Measurements from ENCODE around the gene SMNDC1.

The SMNDC1 gene

GRCh38 chr10:110327262-110327914 is 22.7 kb upstream of the SMNDC1 start:
- no peak for DNase-seq
- no peaks in the 10 kb centered on the region for H3K36me3 ChIP-seq
- H3K4me1 ChIP-seq, result no peaks in the 10 kb centered on the region
- H3K27ac ChIP-seq, result no peak overlapping the region
- TF ChIP-seq, protein P1, sequence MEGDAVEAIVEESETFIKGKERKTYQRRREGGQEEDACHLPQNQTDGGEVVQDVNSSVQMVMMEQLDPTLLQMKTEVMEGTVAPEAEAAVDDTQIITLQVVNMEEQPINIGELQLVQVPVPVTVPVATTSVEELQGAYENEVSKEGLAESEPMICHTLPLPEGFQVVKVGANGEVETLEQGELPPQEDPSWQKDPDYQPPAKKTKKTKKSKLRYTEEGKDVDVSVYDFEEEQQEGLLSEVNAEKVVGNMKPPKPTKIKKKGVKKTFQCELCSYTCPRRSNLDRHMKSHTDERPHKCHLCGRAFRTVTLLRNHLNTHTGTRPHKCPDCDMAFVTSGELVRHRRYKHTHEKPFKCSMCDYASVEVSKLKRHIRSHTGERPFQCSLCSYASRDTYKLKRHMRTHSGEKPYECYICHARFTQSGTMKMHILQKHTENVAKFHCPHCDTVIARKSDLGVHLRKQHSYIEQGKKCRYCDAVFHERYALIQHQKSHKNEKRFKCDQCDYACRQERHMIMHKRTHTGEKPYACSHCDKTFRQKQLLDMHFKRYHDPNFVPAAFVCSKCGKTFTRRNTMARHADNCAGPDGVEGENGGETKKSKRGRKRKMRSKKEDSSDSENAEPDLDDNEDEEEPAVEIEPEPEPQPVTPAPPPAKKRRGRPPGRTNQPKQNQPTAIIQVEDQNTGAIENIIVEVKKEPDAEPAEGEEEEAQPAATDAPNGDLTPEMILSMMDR (IDR thresholded peaks at IDR 0.05), result no peak
- no peak overlapping the region for H3K4me3 ChIP-seq
- H3K27me3 ChIP-seq, result peaks cover 0 to 2% of the 10 kb centered on the region in 2 donors
- peaks cover 0 to 18% (median 17%) of the 10 kb centered on the region in 3 donors for H3K9me3 ChIP-seq
- intact Hi-C loops (cut with DNase I; ENCODE audit: low total_unique reads), result no loop called here

GRCh38 chr10:110326351-110327032 is 21.8 kb upstream of the SMNDC1 start:
- Histone ChIP-seq H3K27me3 (peaks cover 0 to 2% of the 10 kb centered on the region in 2 donors), H3K36me3 (no peaks in the 10 kb centered on the region), H3K4me1 (no peaks in the 10 kb centered on the region), H3K9me3 (peaks cover 3 to 21% (median 19%) of the 10 kb centered on the region in 3 donors), H3K4me3 (no peak overlapping the region), H3K27ac (no peak overlapping the region)
- TF ChIP-seq, protein P1 (IDR thresholded peaks at IDR 0.05), result no peak
- intact Hi-C loops (cut with DNase I; ENCODE audit: low total_unique reads), result no loop called here
- DNase-seq, result no peak

GRCh38 chr10:110324805-110325280 is 20.1 kb upstream of the SMNDC1 start:
- DNase-seq, result no peak
- Histone ChIP-seq H3K9me3 (peaks cover 5 to 13% (median 11%) of the 10 kb centered on the region in 3 donors), H3K27me3 (peaks cover 0 to 2% of the 10 kb centered on the region in 2 donors), H3K4me1 (no peaks in the 10 kb centered on the region), H3K4me3 (no peak overlapping the region), H3K27ac (no peak overlapping the region), H3K36me3 (no peaks in the 10 kb centered on the region)
- intact Hi-C loops (cut with DNase I; ENCODE audit: low total_unique reads), result no loop called here
- TF ChIP-seq, protein P1 (IDR thresholded peaks at IDR 0.05), result no peak

DNA sequence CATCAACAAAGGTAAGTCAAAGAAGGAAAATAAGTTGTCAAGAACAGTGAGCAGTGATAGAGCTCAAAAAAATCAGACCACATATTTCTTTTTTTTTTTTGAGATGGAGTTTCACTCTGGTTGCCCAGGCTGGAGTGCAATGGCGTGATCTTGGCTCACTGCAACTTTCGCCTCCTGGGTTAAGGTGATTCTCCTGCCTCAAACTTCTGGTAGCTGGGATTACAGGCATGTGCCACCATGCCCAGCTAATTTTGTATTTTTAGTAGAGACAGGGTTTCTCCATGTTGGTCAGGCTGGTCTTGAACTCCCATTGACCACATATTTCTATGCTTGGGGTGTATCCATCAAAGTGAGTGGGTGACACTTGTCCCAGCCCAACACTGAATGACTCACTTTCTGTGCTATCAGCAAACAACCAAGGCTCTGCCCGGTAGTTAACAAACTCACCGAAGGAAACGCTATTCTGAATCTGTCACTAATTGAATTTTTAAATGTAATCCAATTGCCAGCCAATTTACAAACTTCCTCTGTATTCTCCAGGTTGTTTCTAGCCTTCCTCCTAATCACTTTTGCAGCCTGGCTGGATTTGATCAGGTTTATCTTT is 19.6 kb upstream of the SMNDC1 start:
- H3K4me3 ChIP-seq, result no peak overlapping the region
- TF ChIP-seq, protein P1 (IDR thresholded peaks at IDR 0.05), result no peak

DNA sequence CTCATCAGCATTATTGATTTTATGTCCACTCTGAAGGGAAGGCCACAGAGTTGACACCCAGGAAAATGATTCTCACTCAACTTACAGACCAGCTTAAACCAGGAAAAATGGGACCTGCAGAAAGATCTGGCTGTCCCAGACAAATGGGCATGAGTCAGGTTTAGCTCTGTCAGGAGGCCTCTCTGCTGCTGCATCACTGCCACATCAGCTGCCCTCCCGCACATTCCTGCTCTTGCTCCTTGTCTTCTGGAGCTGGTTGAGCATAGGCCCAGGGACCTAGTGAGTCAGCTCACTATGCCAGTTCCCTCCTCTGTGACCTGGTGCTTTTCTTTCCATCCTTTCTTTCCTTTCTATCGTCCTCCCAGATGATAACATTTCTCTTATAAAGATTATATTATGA is 18.8 kb upstream of the SMNDC1 start:
- Histone ChIP-seq H3K4me3 (no peak overlapping the region), H3K9me3 (peaks cover 5 to 13% (median 11%) of the 10 kb centered on the region in 3 donors), H3K4me1 (no peaks in the 10 kb centered on the region), H3K36me3 (no peaks in the 10 kb centered on the region), H3K27ac (no peak overlapping the region), H3K27me3 (peaks cover 0 to 4% of the 10 kb centered on the region in 2 donors)
- intact Hi-C loops (cut with DNase I; ENCODE audit: low total_unique reads), result no loop called here
- TF ChIP-seq, protein P1 (IDR thresholded peaks at IDR 0.05), result no peak
- DNase-seq, result no peak

More for the DNA sequence above, 19.6 kb upstream of the SMNDC1 start:
- DNase-seq, result no peak
- Histone ChIP-seq H3K4me1 (no peaks in the 10 kb centered on the region), H3K9me3 (peaks cover 5 to 13% (median 11%) of the 10 kb centered on the region in 3 donors), H3K27ac (no peak overlapping the region), H3K27me3 (peaks cover 0 to 2% of the 10 kb centered on the region in 2 donors), H3K36me3 (no peaks in the 10 kb centered on the region)
- intact Hi-C loops (cut with DNase I; ENCODE audit: low total_unique reads), result no loop called here
